Measurements from ENCODE around the gene HSPB1.

DNA sequence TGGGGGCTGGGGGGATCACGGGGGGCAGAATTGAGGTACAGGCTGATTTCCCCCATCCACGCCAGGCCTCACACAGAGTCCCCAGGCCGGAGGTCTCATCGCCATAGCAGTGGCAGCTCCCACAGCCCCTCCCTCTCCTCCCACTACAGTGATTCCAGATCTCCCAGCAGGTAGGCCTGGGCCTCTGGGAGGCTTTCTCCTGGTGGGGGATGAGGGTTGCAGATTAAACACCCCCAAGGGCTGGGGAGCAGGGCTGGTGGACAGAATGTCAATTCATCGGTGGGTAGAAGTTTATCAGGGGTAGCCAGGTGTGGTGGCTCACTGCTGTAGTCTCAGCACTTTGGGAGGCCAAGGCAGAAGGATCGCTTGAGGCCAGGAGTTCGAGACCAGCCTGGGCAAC is 37.2 kb upstream of the HSPB1 start:
- TF ChIP-seq, protein P1, sequence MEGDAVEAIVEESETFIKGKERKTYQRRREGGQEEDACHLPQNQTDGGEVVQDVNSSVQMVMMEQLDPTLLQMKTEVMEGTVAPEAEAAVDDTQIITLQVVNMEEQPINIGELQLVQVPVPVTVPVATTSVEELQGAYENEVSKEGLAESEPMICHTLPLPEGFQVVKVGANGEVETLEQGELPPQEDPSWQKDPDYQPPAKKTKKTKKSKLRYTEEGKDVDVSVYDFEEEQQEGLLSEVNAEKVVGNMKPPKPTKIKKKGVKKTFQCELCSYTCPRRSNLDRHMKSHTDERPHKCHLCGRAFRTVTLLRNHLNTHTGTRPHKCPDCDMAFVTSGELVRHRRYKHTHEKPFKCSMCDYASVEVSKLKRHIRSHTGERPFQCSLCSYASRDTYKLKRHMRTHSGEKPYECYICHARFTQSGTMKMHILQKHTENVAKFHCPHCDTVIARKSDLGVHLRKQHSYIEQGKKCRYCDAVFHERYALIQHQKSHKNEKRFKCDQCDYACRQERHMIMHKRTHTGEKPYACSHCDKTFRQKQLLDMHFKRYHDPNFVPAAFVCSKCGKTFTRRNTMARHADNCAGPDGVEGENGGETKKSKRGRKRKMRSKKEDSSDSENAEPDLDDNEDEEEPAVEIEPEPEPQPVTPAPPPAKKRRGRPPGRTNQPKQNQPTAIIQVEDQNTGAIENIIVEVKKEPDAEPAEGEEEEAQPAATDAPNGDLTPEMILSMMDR (conservative IDR thresholded peaks at IDR 0.05; ENCODE audit: low read depth in 2 of 2) = no peak
- TF ChIP-seq EZH2 (IDR thresholded peaks at IDR 0.05; ENCODE audit: low read depth, unreplicated experiment) = no peak
- TF ChIP-seq POLR2AphosphoS5 (IDR thresholded peaks at IDR 0.05; ENCODE audit: low read depth) = no peak
- no peak for TF ChIP-seq EZH2phosphoT487 (IDR thresholded peaks at IDR 0.05; ENCODE audit: unreplicated experiment)
